ENCODE results near the gene FYN.
"Not testable (repeated sequence)": the region's sequence is repeated elsewhere in the genome, so short reads cannot be mapped to it uniquely, and the experiment has no call there.

Gene FYN

GRCh38 chr6:111686249-111686931, 186.9 kb downstream of the FYN start:
- DNase-seq (ENCODE audit: low spot score) (no peak), FAIRE-seq (no peak)

- DNase-seq (ENCODE audit: low spot score) (no peak), FAIRE-seq (no peak)
Measured at GRCh38 chr6:111685526-111685925, 187.7 kb downstream of the FYN start.

- no peak for FAIRE-seq
- no peak for DNase-seq (ENCODE audit: low spot score)
Measured at GRCh38 chr6:111685058-111685457, 188.2 kb downstream of the FYN start.

- FAIRE-seq: no peak
- DNase-seq (ENCODE audit: low spot score): no peak
Measured at GRCh38 chr6:111683749-111684267, 189.4 kb downstream of the FYN start.

GRCh38 chr6:111683157-111683556, 190.1 kb downstream of the FYN start:
- DNase-seq (ENCODE audit: low spot score) (no peak), FAIRE-seq (no peak)

DNA sequence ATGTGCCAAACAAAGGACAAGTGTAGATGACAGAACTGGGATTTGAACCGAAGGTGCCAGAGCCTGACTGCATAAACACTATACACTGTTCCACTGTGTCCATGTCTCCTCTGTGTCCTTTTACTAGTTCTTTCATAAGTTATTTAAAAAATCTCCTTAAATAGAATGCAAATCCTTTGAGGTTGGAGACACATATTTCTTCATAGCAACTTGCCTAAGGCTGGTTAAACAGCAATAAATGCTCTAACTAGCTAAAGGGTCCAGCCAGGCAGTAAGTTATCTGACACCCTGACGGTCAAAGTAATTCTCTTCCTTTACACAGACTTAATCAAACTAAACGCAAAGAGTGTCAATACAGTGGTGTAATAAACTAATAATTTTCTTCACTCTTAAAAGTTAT, 191.4 kb downstream of the FYN start:
- FAIRE-seq (no peak), DNase-seq (ENCODE audit: low spot score) (no peak)

DNA sequence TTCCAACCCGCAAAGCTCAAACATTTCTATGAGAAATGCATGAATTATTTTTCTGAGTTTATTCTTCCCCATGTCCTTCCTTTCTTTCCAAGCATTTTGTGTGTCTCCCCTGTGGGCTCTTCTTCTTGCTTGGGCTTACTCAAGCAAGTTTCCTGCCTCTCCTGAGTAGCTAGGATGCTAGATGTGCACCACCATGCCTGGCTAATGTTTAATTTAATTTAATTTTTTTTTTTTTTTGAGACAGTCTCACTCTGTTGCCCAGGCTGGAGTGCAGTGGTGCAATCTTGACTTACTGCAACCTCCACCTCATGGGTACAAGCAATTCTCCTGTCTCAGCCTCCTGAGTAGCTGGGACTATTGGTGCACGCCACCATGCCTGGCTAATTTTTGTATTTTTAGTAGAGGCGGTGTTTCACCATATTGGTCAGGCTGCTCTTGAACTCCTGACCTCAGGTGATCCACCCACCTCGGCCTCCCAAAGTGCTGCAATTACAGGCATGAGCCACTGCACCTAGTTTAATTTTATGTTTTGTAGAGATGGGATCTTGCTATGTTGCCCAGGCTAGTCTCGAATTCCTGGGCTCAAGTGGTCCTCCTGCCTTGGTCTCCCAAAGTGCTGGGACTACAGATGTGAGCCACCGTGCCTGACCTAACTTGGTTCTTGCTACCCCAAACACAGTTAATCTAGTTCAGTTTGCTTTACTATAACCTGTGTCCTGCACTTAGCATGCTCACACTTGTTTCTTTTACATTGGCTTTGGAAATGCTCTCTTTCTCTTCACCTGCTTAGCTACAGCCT, 192.2 kb downstream of the FYN start:
- not testable (repeated sequence) for FAIRE-seq; DNase-seq (ENCODE audit: low spot score)

DNA sequence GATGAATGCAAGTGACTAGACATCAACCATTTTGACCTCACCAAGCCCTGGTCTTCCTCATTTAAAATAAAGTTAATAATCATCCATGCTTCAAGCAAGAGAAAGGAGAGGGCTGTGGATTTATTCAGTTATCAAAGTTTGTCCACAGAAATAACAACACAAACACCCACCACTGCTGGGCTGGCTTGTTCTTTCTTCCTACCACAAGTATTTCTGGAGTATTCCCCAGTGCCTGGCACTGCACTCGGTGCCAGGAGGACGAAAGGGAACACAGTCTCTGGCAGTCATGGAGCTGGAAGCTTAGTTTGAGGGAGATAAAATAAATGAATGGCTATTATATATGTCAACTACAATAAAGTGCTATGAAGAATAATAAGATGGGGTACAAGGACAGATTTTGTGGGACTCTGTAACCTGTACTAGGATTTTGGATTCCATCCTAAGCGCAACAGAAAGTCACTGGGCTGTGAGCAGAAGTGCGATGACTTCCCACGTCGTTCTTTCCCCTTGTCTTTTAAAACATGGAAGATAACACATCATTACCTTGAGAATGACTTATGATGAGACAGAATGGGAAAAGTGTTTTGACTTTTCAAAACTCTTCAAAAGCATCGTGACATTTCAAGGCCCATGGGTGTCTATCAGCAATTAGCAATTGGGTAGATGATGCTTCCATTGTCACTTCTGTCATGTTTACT, 193.1 kb downstream of the FYN start:
- FAIRE-seq (no peak), DNase-seq (ENCODE audit: low spot score) (no peak)

GRCh38 chr6:111679126-111679858, 194.0 kb downstream of the FYN start:
- no peak for FAIRE-seq
- DNase-seq (ENCODE audit: low spot score): no peak

- DNase-seq (ENCODE audit: low spot score) (no peak), FAIRE-seq (no peak)
Measured at GRCh38 chr6:111677249-111677990, 195.8 kb downstream of the FYN start.

DNA sequence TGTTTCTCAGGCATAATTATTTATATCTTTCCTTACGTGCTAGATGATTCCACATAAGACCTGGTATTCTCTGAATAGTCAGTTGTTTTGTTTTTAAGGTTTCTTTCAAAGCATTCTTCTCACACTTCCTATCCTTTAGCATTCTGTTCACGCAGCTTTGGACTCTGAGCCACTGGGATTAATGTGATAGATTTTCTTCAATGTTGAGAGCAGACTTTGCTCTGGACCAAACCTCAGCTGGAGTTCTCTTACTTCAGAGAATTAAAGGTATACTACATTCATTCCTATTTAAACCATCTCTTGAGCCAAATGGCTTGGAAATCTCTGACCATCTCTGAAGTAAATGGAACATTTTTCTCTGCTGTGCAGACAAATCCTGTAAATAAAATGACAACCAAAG, 196.9 kb downstream of the FYN start:
- DNase-seq (ENCODE audit: low spot score) (no peak), FAIRE-seq (no peak)

- DNase-seq (ENCODE audit: low spot score) (no peak), FAIRE-seq (no peak)
Measured at GRCh38 chr6:111674883-111675282, 198.4 kb downstream of the FYN start.

- DNase-seq (ENCODE audit: low spot score) (no peak), FAIRE-seq (no peak)
Measured at GRCh38 chr6:111674413-111674812, 198.8 kb downstream of the FYN start.

GRCh38 chr6:111673937-111674336, 199.3 kb downstream of the FYN start:
- DNase-seq (ENCODE audit: low spot score) (no peak), FAIRE-seq (no peak)

GRCh38 chr6:111673532-111673931, 199.7 kb downstream of the FYN start:
- no peak for FAIRE-seq

DNA sequence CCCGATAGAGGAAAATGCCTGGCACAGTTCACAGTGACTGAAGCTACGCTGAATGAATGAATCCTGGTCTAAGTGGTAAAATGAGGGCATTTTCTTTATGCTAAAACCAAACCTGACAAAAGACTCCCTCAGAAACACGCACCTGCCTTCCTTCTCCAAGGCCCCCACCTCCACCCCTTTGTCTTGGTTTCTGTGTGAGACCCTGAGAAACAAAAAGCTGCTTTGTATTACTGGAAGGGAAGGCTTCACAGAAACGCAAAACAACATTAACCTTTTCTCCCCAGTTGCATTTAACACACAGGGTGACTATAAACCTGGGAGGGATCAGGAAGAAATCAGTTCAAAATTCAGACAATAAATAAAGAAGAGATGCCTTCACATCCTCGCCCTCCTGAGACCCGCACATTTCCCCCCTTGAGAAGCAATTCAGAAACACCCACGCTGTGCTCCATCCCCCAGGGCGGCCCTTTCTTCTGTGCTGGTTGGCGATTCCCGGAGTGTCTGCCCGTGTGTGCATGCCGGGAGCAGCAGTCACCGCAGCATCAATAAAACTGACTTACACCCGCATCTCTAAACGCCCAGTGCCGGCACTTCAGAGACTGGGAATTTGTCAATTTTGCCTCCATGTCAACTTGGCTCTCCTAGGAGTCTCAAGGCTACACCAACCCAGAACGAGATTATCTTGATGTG, 200.3 kb downstream of the FYN start:
- FAIRE-seq: no peak

More at GRCh38 chr6:111673532-111673931, 199.7 kb downstream of the FYN start:
- DNase-seq (ENCODE audit: low spot score): no peak

GRCh38 chr6:111669326-111669725, 203.9 kb downstream of the FYN start:
- DNase-seq (ENCODE audit: low spot score): no peak
- no peak for FAIRE-seq

More for the DNA sequence above, 200.3 kb downstream of the FYN start:
- DNase-seq (ENCODE audit: low spot score): no peak

DNA sequence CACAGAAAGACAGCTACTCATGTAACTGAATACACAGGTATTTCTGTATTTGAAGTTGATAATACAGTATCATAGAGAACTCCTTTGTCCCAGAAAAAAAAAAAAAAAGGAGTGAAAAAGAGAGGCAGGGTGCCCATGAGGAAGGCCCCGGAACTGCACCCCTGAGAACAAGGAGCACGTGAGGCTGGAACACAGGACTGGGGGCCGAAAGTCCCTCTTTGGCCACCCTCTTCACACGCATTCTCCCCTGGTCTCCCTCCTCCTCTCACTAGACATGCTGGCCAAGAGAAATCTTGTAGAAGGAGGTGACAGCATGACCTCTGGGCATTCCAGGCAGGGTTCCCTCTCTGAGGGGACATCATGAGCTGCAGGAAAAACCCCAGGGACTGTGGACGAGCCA, 204.8 kb downstream of the FYN start:
- FAIRE-seq (no peak), DNase-seq (ENCODE audit: low spot score) (no peak)

- FAIRE-seq: no peak
- DNase-seq (ENCODE audit: low spot score): no peak
Measured at GRCh38 chr6:111667931-111668330, 205.3 kb downstream of the FYN start.

- FAIRE-seq: no peak
- no peak for DNase-seq (ENCODE audit: low spot score)
Measured at GRCh38 chr6:111666847-111667246, 206.4 kb downstream of the FYN start.

Measured in urothelium cell line (cell line).